K562 (cell line): ENCODE results near the gene PHAX. TPM values are rescaled to one million over a fixed set of nuclear protein-coding genes. Genes with fewer than 3 reads are reported as not detected.

Source experiments
- ATAC-seq: fragments of 200-7000 bp; cut with Tn5 transposase; 3 replicates; pipeline ENCODE4 v1.9.1; 2020; ENCODE audit warnings: moderate library complexity
- BruUV-seq: library from RNA; stranded (reverse); fragments of 400-500 nt; replicated peaks from 2 replicates; lab custom pipeline; 2021; lab: Mats Ljungman, UMichigan
- CTCF ChIA-PET: fragments of 300-600 bp; formaldehyde crosslinking; extraction: SDS; loops from one replicate; lab custom pipeline; 2021; ENCODE audit warnings: low intra/inter-chr PET ratio; lab: Yijun Ruan, JAX
- POLR2A ChIA-PET: fragments of 300-600, 350-650 bp; sonication (Branson Sonifier 250); formaldehyde crosslinking; extraction: SDS; loops from one replicate; lab custom pipeline; 2021; ENCODE audit warnings: antibody characterized with exemption, inconsistent platforms; lab: Yijun Ruan, JAX
- DNase-seq, 4 experiments: peaks; one replicate each; pipeline versions ENCODE4 v3.0.0 to v3.0.0-alpha.2; 2011 to 2018; ENCODE audit warnings: low spot score in 3 of 4, mixed read lengths in 3 of 4; ENCODE audit errors: extremely low read depth in 1 of 4
- FAIRE-seq: peaks from 2 replicates; lab custom pipeline; 2011; peaks lifted over from hg19 to GRCh38; lab: Jason Lieb, UNC
- H2AFZ ChIP-seq: 2 replicates; pipeline ENCODE4 v1.6.0; 2011; ENCODE audit warnings: low read depth, low read length, control low read depth, inconsistent platforms
- H3K27ac ChIP-seq: fragments of 200-600 bp; 3 replicates; pipeline ENCODE4 v1.8.0; 2011; ENCODE audit warnings: low read depth, mild to moderate bottlenecking, control low read depth, inconsistent platforms, low read length, moderate library complexity, mixed read lengths; ENCODE audit errors: extremely low read depth
- H3K27me3 ChIP-seq, 2 experiments: fragments of 300-600 bp in 1 of 2; 2 replicates in 1 of 2; 3 replicates in 1 of 2; pipeline versions ENCODE4 v1.6.0 to v1.8.0; 2011; ENCODE audit warnings: inconsistent platforms in 2 of 2, low read length in 2 of 2, mild to moderate bottlenecking in 1 of 2, mixed read lengths in 1 of 2, moderate library complexity in 1 of 2; ENCODE audit not compliant: control insufficient read depth in 2 of 2, insufficient read depth in 2 of 2
- H3K36me3 ChIP-seq: fragments of 300-600 bp; 3 replicates; pipeline ENCODE4 v1.8.0; 2011; ENCODE audit warnings: mild to moderate bottlenecking, low read length, inconsistent platforms; ENCODE audit not compliant: control insufficient read depth, insufficient read depth
- H3K4me1 ChIP-seq, 2 experiments: fragments of 200-600 bp in 1 of 2; replicated peaks in 1 of 2; 2 replicates in 1 of 2; 3 replicates in 1 of 2; pipeline versions ENCODE4 v1.5.1 to v1.8.0; 2011; ENCODE audit warnings: inconsistent platforms in 2 of 2, low read length in 2 of 2, mild to moderate bottlenecking in 1 of 2, mixed read lengths in 1 of 2, moderate library complexity in 1 of 2; ENCODE audit not compliant: control insufficient read depth in 2 of 2, insufficient read depth in 2 of 2
- H3K4me2 ChIP-seq: 2 replicates; pipeline ENCODE4 v1.6.1; 2011; ENCODE audit warnings: low read length, control low read depth, inconsistent platforms, mixed read lengths; ENCODE audit not compliant: insufficient read depth
- H3K4me3 ChIP-seq: fragments of 200-600 bp; sonication (generic), shearing (Covaris generic); 2 replicates; pipeline ENCODE4 v1.5.1; 2016; ENCODE audit warnings: control low read depth, inconsistent platforms
- H3K79me2 ChIP-seq: fragments of 200-600 bp; 3 replicates; pipeline ENCODE4 v1.8.0; 2011; ENCODE audit warnings: low read length, inconsistent platforms; ENCODE audit not compliant: control insufficient read depth, insufficient read depth
- H3K9ac ChIP-seq, 2 experiments: 2 replicates each; pipeline versions ENCODE4 v1.6.0 to v1.6.1; 2011; ENCODE audit warnings: low read depth in 2 of 2, low read length in 2 of 2, control low read depth in 1 of 2, inconsistent platforms in 1 of 2, mild to moderate bottlenecking in 1 of 2, mixed read lengths in 1 of 2; ENCODE audit not compliant: insufficient read depth in 1 of 2
- H3K9me1 ChIP-seq: one replicate; pipeline ENCODE4 v1.6.0; 2011; ENCODE audit warnings: inconsistent platforms, mild to moderate bottlenecking, low read length, moderate library complexity; ENCODE audit not compliant: control insufficient read depth, insufficient read depth
- H3K9me3 ChIP-seq: replicated peaks from 2 replicates; pipeline ENCODE4 v1.5.1; 2011; ENCODE audit warnings: low read depth, low read length, inconsistent platforms; ENCODE audit not compliant: control insufficient read depth, insufficient read depth
- H4K20me1 ChIP-seq: replicated peaks from 2 replicates; pipeline ENCODE4 v1.6.1; 2011; ENCODE audit warnings: low read length, inconsistent platforms, mixed read lengths; ENCODE audit not compliant: control insufficient read depth, insufficient read depth
- AFF4 ChIP-seq: sonication (generic); formaldehyde crosslinking; IDR thresholded peaks from 2 replicates; pipeline ENCODE4 v1.8.0; 2023; ENCODE audit warnings: mild to moderate bottlenecking, missing genetic modification reagents
- CCNT2 ChIP-seq: IDR thresholded peaks from 2 replicates; pipeline ENCODE4 v1.6.1; 2011; ENCODE audit warnings: borderline replicate concordance, low read depth, mild to moderate bottlenecking, moderate library complexity, mixed read lengths, low read length; ENCODE audit not compliant: insufficient read length; ENCODE audit errors: extremely low read depth
- COPS2 ChIP-seq: fragments of 450-650 bp; conservative IDR thresholded peaks from 2 replicates; pipeline ENCODE4 v1.6.1; 2016; ENCODE audit warnings: mild to moderate bottlenecking, moderate library complexity
- ETS1 ChIP-seq: conservative IDR thresholded peaks from 2 replicates; pipeline ENCODE4 v1.6.1; 2011; ENCODE audit warnings: low read depth, mild to moderate bottlenecking, low read length; ENCODE audit not compliant: control insufficient read depth
- EZH2 ChIP-seq: IDR thresholded peaks from 2 replicates; pipeline ENCODE4 v1.6.1; 2012; ENCODE audit warnings: low read depth, mild to moderate bottlenecking, inconsistent platforms, low read length, borderline replicate concordance
- PCBP1 ChIP-seq: fragments of 200-400 bp; formaldehyde crosslinking; IDR thresholded peaks from 2 replicates; pipeline ENCODE4 v1.6.1; 2018; ENCODE audit warnings: mild to moderate bottlenecking, low read depth, low read length; ENCODE audit not compliant: poor library complexity, severe bottlenecking
- RBM25 ChIP-seq: fragments of 200-400 bp; formaldehyde crosslinking; IDR thresholded peaks from 2 replicates; pipeline ENCODE4 v1.6.1; 2018; ENCODE audit warnings: low read length, low read depth, moderate library complexity; ENCODE audit not compliant: severe bottlenecking
- SLC30A9 ChIP-seq: fragments of 250-450 bp; sonication (Bioruptor Pico); IDR thresholded peaks from 2 replicates; pipeline ENCODE4 v1.8.0; 2022; ENCODE audit warnings: mild to moderate bottlenecking, moderate library complexity
- SRSF1 ChIP-seq: fragments of 200-400 bp; formaldehyde crosslinking; IDR thresholded peaks from 2 replicates; pipeline ENCODE4 v1.6.1; 2017; ENCODE audit warnings: mild to moderate bottlenecking, low read depth, low read length, moderate library complexity
- XRCC5 ChIP-seq: fragments of 200-400 bp; formaldehyde crosslinking; IDR thresholded peaks from 2 replicates; pipeline ENCODE4 v1.6.1; 2017; ENCODE audit warnings: low read depth, mild to moderate bottlenecking, low read length
- WGBS: fragments of 100-300 bp; shearing (Covaris generic); methylation state at CpG from one replicate; pipeline ENCODE4 v1.1.6; 2016; ENCODE audit warnings: low coverage, mixed read lengths; ENCODE audit not compliant: insufficient coverage; ENCODE audit errors: missing lambda C conversion rate; 5-methylcytosine and 5-hydroxymethylcytosine counted together
- in situ Hi-C: fragments of 300-500 bp; cut with MboI; formaldehyde crosslinking; loops from 4 replicates; pipeline ENCODE4 v1.15.0; 2018; ENCODE audit warnings: inconsistent platforms, mixed read lengths
- intact Hi-C: fragments of 100-400 bp; cut with micrococcal nuclease; formaldehyde crosslinking; loops from 2 replicates; pipeline ENCODE4 v1.14.2; 2022
- polyA plus RNA-seq, 8 experiments: library from polyadenylated mRNA; depleted of rRNA in 4 of 8; stranded (reverse) in 5 of 8; unstranded in 3 of 8; fragments of >200 nt; fragmentation: Nextera tagmentation in 2 of 8; fragmentation: Illumina TruSeq in 1 of 8; extraction: Ambion mirVana in 2 of 8; extraction: Trizol in 1 of 8; gene quantifications; 2 replicates each; pipeline versions ENCODE4 v1.2.1 to v1.2.3, GENCODE V29; 2011 to 2014; ENCODE audit warnings: inconsistent platforms in 1 of 8, missing spikeins in 1 of 8
- total RNA-seq, 7 experiments: library from RNA; depleted of rRNA in 6 of 7; stranded (reverse); fragments of >200 nt in 6 of 7; fragmentation: Illumina TruSeq in 2 of 7; extraction: Trizol in 2 of 7; gene quantifications; 2 replicates each; pipeline versions ENCODE4 v1.2.1 to v1.2.3, GENCODE V29; 2011 to 2021; ENCODE audit warnings: low replicate concordance in 1 of 7

PHAX gene
- total and polyA plus RNA-seq, 9 of the 15 experiments (the other 6 are each of a cell fraction or from before 2014, with no cell fraction given): 20.2 to 59.8 (median 43.5) TPM

- no TSS peak for BruUV-seq
- H3K4me1 ChIP-seq: no peaks in the 10 kb centered on the region; a peak in 1 of 5 replicates
- H3K27me3 ChIP-seq: peaks cover 0 to 4% of the 10 kb centered on the region in 2 experiments; a peak in 1 of 5 replicates
- H3K36me3 ChIP-seq: no peaks in the 10 kb centered on the region
- in situ Hi-C loops: no loop called here
- H3K9me3 ChIP-seq: no peaks in the 10 kb centered on the region
- peak overlapping the region; percentile 87 for H2AFZ ChIP-seq
- CTCF ChIA-PET: no interaction called here
- ATAC-seq: no peak
- no peak overlapping the region for H3K4me2 ChIP-seq
- TF ChIP-seq PCBP1: no peak
- TF ChIP-seq CCNT2: no peak
- no peak for TF ChIP-seq ETS1
- no peak for TF ChIP-seq COPS2
- TF ChIP-seq RBM25: no peak
- no peak for TF ChIP-seq SRSF1
- TF ChIP-seq AFF4 (CRISPR knock-in tag): no peak
- TF ChIP-seq EZH2: no peak
- no peak for TF ChIP-seq SLC30A9 (CRISPR knock-in tag)
- no peak for TF ChIP-seq XRCC5
- TF ChIP-seq, all 486 proteins: peak for 0
- H3K79me2 ChIP-seq: no peaks in the 10 kb centered on the region
- 26% methylated on average over 4 of the region's 4 CpGs for WGBS
- no peak overlapping the region for H3K4me3 ChIP-seq
- FAIRE-seq (no peak), DNase-seq (no peak)
- intact Hi-C loops: no loop called here
- H3K27ac ChIP-seq: no peak overlapping the region
- no peaks in the 10 kb centered on the region for H3K9me1 ChIP-seq
- H3K9ac ChIP-seq: no peak overlapping the region
- no peaks in the 10 kb centered on the region for H4K20me1 ChIP-seq
- POLR2A ChIA-PET: interaction anchor here (0.6 kb wide), 1 partner anchor 212 kb away, joined by 3 read pairs; no protein-coding TSS in a partner anchor
Measured at GRCh38 chr5:126568206-126568755, 32.5 kb upstream of the PHAX start.
